VCaP (cell line): ENCODE measurements around the gene SIRT1.
A peak's percentile ranks its signal among the peaks of the same experiment; 100 is the strongest.
"Not testable (repeated sequence)": the region's sequence is repeated elsewhere in the genome, so short reads cannot be mapped to it uniquely, and the experiment has no call there.

Experiments
- H3K27ac ChIP-seq: fragments of 450-650 bp; 2 replicates; pipeline ENCODE4 v1.5.1; 2017
- TF ChIP-seq, protein P1 (sequence below): fragments of 450-650 bp; conservative IDR thresholded peaks from 2 replicates; pipeline ENCODE4 v1.5.1; 2017; ENCODE audit warnings: mild to moderate bottlenecking, moderate library complexity

Gene SIRT1

DNA sequence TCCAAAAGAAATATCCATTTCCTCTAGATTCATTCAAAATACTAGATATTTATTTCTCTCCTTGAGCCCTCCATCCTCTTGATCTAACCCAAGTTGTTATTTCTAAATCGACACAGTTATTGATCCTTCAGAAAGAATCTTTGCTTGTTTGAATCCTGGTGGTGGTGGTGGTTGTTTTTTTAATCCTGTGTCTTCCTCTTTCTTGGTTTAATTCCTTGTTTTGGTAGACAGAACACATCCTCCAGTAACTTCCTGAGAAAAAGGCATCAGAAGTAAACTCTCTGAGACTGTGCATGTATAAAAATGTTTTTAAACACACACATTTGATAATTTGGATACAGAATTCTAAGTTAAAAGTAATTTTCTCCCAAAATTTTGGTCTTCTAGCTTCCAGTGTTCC, 49.9 kb downstream of the SIRT1 start:
- TF ChIP-seq, protein P1, sequence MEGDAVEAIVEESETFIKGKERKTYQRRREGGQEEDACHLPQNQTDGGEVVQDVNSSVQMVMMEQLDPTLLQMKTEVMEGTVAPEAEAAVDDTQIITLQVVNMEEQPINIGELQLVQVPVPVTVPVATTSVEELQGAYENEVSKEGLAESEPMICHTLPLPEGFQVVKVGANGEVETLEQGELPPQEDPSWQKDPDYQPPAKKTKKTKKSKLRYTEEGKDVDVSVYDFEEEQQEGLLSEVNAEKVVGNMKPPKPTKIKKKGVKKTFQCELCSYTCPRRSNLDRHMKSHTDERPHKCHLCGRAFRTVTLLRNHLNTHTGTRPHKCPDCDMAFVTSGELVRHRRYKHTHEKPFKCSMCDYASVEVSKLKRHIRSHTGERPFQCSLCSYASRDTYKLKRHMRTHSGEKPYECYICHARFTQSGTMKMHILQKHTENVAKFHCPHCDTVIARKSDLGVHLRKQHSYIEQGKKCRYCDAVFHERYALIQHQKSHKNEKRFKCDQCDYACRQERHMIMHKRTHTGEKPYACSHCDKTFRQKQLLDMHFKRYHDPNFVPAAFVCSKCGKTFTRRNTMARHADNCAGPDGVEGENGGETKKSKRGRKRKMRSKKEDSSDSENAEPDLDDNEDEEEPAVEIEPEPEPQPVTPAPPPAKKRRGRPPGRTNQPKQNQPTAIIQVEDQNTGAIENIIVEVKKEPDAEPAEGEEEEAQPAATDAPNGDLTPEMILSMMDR, result no peak
- no peak overlapping the region for H3K27ac ChIP-seq

DNA sequence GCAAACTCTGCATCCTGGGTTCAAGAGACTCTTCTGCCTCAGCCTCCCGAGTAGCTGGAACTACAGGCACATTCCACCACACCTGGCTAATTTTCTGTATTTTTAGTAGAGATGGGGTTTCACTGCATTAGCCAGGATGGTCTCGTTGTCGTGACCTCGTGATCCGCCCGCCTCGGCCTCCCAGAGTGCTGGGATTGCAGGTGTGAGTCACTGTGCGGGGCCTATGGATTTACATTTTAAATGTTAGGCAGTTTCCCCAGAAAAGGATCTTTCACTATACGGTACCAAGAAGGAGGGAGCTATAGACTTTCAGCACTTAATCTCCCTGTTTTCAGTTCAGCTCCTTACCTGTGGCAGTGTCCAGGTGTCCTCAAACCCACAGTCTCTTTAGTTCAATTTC, 50.8 kb downstream of the SIRT1 start:
- TF ChIP-seq, protein P1, result no peak
- no peak overlapping the region for H3K27ac ChIP-seq

DNA sequence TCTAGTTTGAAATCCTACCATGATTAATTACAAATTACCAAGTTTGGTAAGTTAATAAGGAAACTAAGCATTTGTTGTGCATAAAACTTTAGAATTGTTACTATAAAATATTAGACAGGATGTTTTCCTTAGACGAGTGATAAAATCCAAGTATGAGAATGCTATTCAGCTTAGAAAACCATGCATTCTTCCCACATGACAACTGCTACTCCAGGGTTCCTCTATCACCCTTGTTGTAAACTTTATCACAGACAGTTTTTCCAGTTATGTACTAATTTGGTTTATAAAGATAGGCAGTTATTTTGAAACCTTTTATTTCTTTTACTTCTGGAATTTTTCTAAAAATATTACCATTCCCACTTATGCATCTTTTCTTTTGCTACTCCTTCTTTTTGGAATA, 52.0 kb downstream of the SIRT1 start:
- H3K27ac ChIP-seq, result no peak overlapping the region
- TF ChIP-seq, protein P1, result no peak

DNA sequence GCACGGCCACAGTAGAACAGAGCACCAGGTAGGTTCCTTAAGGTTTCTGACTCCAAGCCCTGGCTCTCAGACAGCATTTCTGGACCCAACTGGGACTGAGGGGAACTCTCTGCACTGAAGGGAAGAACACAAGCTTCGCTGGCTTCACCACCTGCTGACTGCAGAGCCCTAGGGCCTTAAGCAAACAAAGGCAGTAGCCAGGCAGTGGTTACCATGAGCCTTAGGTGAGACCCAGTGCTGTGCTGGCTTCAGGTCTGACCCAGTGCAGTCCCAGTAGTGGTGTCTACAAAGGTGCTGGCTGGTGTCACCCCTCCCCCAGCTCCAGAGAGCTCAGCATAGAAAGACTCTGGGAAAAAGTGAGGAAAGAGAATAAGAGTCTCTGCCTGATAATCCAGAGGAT, 59.5 kb downstream of the SIRT1 start:
- TF ChIP-seq, protein P1, result no peak

DNA sequence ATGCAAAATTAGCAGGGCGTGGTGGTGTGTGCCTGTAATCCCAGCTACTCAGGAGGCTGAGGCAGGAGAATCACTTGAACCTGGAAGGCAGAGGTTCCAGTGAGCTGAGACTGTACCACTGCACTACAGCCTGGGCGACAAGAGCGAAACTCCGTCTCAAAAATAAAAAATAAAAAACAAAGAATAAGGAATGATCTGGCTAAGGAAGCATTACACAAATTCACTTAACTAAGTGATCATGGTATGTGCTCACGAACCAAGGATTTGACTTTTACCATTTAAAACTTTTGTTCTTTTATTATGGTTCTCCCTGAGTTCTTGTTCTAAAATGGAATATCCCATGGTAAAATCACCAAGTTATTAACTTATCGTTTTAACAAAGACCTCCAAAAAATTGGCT, 71.2 kb downstream of the SIRT1 start:
- TF ChIP-seq, protein P1, result no peak
- peak overlapping the region; percentile 73 for H3K27ac ChIP-seq

More for the DNA sequence above, 59.5 kb downstream of the SIRT1 start:
- no peak overlapping the region for H3K27ac ChIP-seq

DNA sequence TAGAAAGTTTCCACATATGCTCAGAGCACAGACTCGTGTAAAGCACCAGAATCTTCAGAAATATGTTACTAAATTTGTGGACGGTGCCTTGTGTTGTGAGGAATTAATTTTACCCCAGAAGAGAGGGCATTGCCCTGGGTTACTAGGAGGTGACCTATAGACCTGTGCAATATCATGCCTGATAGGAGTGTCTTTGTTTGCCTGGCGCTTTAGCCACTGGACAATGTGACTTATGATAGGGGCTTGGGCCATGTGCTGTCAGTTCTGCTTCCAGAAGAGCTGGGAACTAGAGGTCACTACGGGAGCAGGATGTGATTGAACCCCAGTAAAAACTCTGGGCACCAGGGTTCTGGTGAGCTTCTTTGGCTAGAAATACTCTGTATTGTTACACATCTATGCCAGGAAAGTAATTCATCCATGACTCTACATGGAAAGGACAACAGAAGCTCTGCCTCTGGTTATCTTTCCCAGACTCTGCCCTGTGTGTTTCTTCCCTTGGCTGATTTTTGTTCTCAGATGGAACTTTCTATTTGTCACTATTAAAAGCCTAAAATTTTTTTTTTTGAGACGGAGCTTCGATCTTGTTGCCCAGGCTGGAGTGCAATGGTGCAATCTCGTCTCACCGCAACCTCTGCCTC, 75.5 kb downstream of the SIRT1 start:
- H3K27ac ChIP-seq, result no peak overlapping the region
- TF ChIP-seq, protein P1, result no peak

DNA sequence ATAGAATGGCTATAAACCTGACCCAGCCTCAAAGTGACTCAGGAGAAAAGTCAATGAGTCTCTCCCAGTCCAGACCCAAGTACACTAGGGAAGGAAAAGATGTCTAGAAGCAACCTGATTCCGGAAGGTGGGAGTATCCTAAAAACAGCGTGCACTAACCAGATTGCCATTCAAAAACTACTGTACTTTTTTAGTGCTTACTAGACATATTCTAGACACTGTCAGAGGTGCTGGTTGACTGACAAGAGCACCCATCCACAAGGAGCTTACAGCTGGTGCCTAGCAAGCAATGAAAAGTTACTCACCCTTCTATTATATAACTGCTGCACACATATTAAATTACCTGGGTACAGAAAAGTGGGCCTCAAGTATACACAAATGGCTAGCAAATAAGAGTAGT, 81.0 kb downstream of the SIRT1 start:
- no peak overlapping the region for H3K27ac ChIP-seq
- TF ChIP-seq, protein P1, result no peak

DNA sequence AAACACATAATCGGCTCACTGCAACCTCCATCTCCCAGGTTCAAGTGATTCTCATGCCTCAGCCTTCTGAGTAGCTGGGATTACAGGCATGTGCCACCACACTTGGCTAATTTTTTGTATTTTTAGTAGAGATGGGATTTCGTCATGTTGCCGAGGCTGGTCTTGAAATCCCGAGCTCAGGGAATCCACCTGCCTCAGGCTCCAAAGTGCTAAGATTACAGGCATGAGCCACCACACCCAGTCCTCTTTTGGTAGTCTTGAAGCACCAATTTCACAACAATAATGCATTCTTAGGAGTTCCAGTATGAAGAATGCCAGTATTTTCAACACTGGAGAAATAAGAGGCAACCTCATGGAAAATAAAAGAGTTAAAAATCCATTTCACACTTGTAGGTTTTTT, 81.6 kb downstream of the SIRT1 start:
- not testable (repeated sequence) for H3K27ac ChIP-seq
